Measurements from ENCODE around the gene RPRD2. TPM values are rescaled to one million over a fixed set of nuclear protein-coding genes. Genes with fewer than 3 reads are reported as not detected.
A peak's percentile ranks its signal among the peaks of the same experiment; 100 is the strongest.

The RPRD2 gene
- total RNA-seq, 1 experiment from 2014 or later: 26.7 TPM

DNA sequence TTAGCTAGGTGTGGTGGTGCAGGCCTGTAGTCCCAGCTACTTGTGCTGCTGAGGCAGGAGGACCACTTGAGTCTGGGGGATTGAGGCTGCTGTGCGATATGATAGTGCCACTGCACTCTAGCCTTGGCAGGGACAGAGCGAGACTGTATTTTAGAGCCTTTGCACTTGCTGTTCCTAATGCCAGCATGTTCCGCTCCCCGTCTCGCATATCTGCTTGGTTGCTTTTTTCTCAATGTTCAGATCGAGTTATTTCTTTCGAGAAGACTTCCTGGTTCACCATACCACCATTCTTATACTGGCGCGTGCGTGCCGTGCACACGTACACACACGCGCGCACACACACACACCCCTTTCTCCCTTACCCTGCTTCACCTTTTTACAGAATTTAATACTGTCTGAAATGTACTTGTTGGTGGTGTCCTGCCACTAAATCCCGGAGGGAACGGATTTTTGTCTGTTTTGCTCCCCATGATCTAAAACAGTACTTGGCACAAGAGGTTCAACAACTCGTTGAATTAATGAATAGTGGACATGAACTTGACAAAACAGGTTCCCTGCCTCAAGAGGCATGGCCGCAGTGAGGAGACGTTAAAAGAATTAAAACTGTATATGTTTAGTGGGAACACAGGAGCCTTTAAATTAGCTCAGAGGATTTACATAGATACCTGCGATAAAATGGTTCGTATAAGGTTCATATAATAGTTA is 1.1 kb upstream of the RPRD2 start:
- Histone ChIP-seq H3K79me2 (ENCODE audit: insufficient read depth, low read length) (peaks cover 34% of the 10 kb centered on the region), H3K4me1 (ENCODE audit: control insufficient read depth in 1 of 2, insufficient read depth in 2 of 2, low read length in 2 of 2) (peaks cover 17 to 23% of the 10 kb centered on the region in 2 experiments), H3K9me2 (ENCODE audit: insufficient read depth) (no peaks in the 10 kb centered on the region), H2AFZ (ENCODE audit: low read depth, low read length, poor library complexity, severe bottlenecking) (peak overlapping the region; percentile 20), H3K27ac (ENCODE audit: low read depth, low read length) (peak overlapping the region; percentile 99), H3K4me2 (ENCODE audit: low read length) (peak overlapping the region; percentile 72), H4K20me1 (ENCODE audit: insufficient read depth) (no peaks in the 10 kb centered on the region), H3K4me3 (replicated peaks in 1 of 2; ENCODE audit: low read depth in 1 of 2, low read length in 2 of 2) (peak overlapping the region; percentile 80 to 89), H3K36me3 (ENCODE audit: control insufficient read depth in 1 of 2, insufficient read depth in 2 of 2, low read length in 2 of 2) (no peaks in the 10 kb centered on the region), H3K27me3 (ENCODE audit: insufficient read depth, low read length) (no peaks in the 10 kb centered on the region), H3K9me3 (ENCODE audit: control insufficient read depth in 1 of 2, insufficient read depth in 1 of 2, low read depth in 1 of 2, low read length in 2 of 2) (no peaks in the 10 kb centered on the region), H3K9ac (ENCODE audit: low read length) (peak overlapping the region; percentile 94)
- DNase-seq (ENCODE audit: low read depth, low spot score) (no peak), ATAC-seq (no peak)
- TF ChIP-seq, protein P1, sequence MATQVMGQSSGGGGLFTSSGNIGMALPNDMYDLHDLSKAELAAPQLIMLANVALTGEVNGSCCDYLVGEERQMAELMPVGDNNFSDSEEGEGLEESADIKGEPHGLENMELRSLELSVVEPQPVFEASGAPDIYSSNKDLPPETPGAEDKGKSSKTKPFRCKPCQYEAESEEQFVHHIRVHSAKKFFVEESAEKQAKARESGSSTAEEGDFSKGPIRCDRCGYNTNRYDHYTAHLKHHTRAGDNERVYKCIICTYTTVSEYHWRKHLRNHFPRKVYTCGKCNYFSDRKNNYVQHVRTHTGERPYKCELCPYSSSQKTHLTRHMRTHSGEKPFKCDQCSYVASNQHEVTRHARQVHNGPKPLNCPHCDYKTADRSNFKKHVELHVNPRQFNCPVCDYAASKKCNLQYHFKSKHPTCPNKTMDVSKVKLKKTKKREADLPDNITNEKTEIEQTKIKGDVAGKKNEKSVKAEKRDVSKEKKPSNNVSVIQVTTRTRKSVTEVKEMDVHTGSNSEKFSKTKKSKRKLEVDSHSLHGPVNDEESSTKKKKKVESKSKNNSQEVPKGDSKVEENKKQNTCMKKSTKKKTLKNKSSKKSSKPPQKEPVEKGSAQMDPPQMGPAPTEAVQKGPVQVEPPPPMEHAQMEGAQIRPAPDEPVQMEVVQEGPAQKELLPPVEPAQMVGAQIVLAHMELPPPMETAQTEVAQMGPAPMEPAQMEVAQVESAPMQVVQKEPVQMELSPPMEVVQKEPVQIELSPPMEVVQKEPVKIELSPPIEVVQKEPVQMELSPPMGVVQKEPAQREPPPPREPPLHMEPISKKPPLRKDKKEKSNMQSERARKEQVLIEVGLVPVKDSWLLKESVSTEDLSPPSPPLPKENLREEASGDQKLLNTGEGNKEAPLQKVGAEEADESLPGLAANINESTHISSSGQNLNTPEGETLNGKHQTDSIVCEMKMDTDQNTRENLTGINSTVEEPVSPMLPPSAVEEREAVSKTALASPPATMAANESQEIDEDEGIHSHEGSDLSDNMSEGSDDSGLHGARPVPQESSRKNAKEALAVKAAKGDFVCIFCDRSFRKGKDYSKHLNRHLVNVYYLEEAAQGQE (IDR thresholded peaks at IDR 0.05; ENCODE audit: low read depth): no peak
- TF ChIP-seq, protein P2, sequence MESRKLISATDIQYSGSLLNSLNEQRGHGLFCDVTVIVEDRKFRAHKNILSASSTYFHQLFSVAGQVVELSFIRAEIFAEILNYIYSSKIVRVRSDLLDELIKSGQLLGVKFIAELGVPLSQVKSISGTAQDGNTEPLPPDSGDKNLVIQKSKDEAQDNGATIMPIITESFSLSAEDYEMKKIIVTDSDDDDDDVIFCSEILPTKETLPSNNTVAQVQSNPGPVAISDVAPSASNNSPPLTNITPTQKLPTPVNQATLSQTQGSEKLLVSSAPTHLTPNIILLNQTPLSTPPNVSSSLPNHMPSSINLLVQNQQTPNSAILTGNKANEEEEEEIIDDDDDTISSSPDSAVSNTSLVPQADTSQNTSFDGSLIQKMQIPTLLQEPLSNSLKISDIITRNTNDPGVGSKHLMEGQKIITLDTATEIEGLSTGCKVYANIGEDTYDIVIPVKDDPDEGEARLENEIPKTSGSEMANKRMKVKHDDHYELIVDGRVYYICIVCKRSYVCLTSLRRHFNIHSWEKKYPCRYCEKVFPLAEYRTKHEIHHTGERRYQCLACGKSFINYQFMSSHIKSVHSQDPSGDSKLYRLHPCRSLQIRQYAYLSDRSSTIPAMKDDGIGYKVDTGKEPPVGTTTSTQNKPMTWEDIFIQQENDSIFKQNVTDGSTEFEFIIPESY (IDR thresholded peaks at IDR 0.05; ENCODE audit: extremely low read depth, insufficient replicate concordance, low read length): no peak
- TF ChIP-seq, protein P3, sequence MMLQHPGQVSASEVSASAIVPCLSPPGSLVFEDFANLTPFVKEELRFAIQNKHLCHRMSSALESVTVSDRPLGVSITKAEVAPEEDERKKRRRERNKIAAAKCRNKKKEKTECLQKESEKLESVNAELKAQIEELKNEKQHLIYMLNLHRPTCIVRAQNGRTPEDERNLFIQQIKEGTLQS (IDR thresholded peaks at IDR 0.05): no peak
- TF ChIP-seq, protein P4, sequence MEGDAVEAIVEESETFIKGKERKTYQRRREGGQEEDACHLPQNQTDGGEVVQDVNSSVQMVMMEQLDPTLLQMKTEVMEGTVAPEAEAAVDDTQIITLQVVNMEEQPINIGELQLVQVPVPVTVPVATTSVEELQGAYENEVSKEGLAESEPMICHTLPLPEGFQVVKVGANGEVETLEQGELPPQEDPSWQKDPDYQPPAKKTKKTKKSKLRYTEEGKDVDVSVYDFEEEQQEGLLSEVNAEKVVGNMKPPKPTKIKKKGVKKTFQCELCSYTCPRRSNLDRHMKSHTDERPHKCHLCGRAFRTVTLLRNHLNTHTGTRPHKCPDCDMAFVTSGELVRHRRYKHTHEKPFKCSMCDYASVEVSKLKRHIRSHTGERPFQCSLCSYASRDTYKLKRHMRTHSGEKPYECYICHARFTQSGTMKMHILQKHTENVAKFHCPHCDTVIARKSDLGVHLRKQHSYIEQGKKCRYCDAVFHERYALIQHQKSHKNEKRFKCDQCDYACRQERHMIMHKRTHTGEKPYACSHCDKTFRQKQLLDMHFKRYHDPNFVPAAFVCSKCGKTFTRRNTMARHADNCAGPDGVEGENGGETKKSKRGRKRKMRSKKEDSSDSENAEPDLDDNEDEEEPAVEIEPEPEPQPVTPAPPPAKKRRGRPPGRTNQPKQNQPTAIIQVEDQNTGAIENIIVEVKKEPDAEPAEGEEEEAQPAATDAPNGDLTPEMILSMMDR (IDR thresholded peaks at IDR 0.05 in 2 of 3, conservative IDR thresholded peaks at IDR 0.05 in 1 of 3; ENCODE audit: borderline replicate concordance in 1 of 3, insufficient read depth in 1 of 3, low read depth in 2 of 3, low read length in 2 of 3): no peak
- TF ChIP-seq ZFX (IDR thresholded peaks at IDR 0.05) (no peak), SIN3A (IDR thresholded peaks at IDR 0.05; ENCODE audit: low read depth) (no peak), FOSL1 (IDR thresholded peaks at IDR 0.05; ENCODE audit: low read depth) (no peak), POLR2AphosphoS5 (IDR thresholded peaks at IDR 0.05; ENCODE audit: low read depth, low read length) (no peak), SRF (IDR thresholded peaks at IDR 0.05; ENCODE audit: low read depth) (no peak), EZH2phosphoT487 (IDR thresholded peaks at IDR 0.05; ENCODE audit: borderline replicate concordance) (no peak)
- intact Hi-C loops (cut with micrococcal nuclease): no loop called here
- no TSS peak for BruUV-seq (replicated peaks)
- CTCF ChIA-PET: no interaction called here
- RAD21 ChIA-PET (ENCODE audit: low non-redundant PET in 1 of 2, low total read pairs in 2 of 2, uncharacterized antibody in 2 of 2, unreplicated experiment in 2 of 2): no interaction called here
- POLR2A ChIA-PET: interaction anchor here (1.0 to 1.2 kb wide), 2 partner anchors 15 to 27 kb away, joined by 3 read pairs; no protein-coding TSS in a partner anchor
